Renal pelvis (tissue), 4 donors: ENCODE measurements around the gene TSPAN9. TPM values are rescaled to one million over a fixed set of nuclear protein-coding genes. Genes with fewer than 3 reads are reported as not detected.

Source experiments
- DNase-seq: peaks from one replicate; pipeline ENCODE4 v3.0.0-alpha.2; 2013
- polyA plus RNA-seq, 3 donors: library from polyadenylated mRNA; unstranded; fragments of 120-200 nt; gene quantifications; one replicate each; pipeline ENCODE4 v1.2.1, GENCODE V29; 2013; ENCODE audit not compliant: insufficient read length in 3 of 3

The TSPAN9 gene
- polyA plus RNA-seq, 3 donors: 69.0 to 86.6 (median 83.3) TPM

GRCh38 chr12:3243376-3244084 is 166.4 kb downstream of the TSPAN9 start:
- DNase-seq: no peak

- DNase-seq: no peak
Observed at GRCh38 chr12:3244219-3244750, 167.1 kb downstream of the TSPAN9 start.

- DNase-seq: no peak
Observed at GRCh38 chr12:3246253-3246652, 169.1 kb downstream of the TSPAN9 start.

- no peak for DNase-seq
Observed at GRCh38 chr12:3247077-3247476, 169.9 kb downstream of the TSPAN9 start.

- DNase-seq: no peak
Observed at GRCh38 chr12:3247629-3248161, 170.5 kb downstream of the TSPAN9 start.

GRCh38 chr12:3249081-3249800 is 172.1 kb downstream of the TSPAN9 start:
- no peak for DNase-seq

GRCh38 chr12:3250034-3250433 is 172.9 kb downstream of the TSPAN9 start:
- DNase-seq: no peak

GRCh38 chr12:3250576-3250975 is 173.4 kb downstream of the TSPAN9 start:
- no peak for DNase-seq

- no peak for DNase-seq
Observed at GRCh38 chr12:3251067-3251466, 173.9 kb downstream of the TSPAN9 start.

- DNase-seq: no peak
Observed at GRCh38 chr12:3251691-3252090, 174.5 kb downstream of the TSPAN9 start.

GRCh38 chr12:3252450-3252891 is 175.3 kb downstream of the TSPAN9 start:
- peak; percentile 83 for DNase-seq

GRCh38 chr12:3253682-3254275 is 176.6 kb downstream of the TSPAN9 start:
- no peak for DNase-seq

- no peak for DNase-seq
Observed at GRCh38 chr12:3255057-3255456, 177.9 kb downstream of the TSPAN9 start.

- DNase-seq: no peak
Observed at GRCh38 chr12:3256103-3256631, 179.0 kb downstream of the TSPAN9 start.

GRCh38 chr12:3257411-3257810 is 180.2 kb downstream of the TSPAN9 start:
- DNase-seq: no peak

- no peak for DNase-seq
Observed at GRCh38 chr12:3259973-3260372, 182.8 kb downstream of the TSPAN9 start.

- DNase-seq: no peak
Observed at GRCh38 chr12:3261782-3262359, 184.7 kb downstream of the TSPAN9 start.

GRCh38 chr12:3262470-3262869 is 185.3 kb downstream of the TSPAN9 start:
- peak; percentile 76 for DNase-seq

GRCh38 chr12:3263282-3263681 is 186.1 kb downstream of the TSPAN9 start:
- no peak for DNase-seq

GRCh38 chr12:3263939-3264922 is 187.1 kb downstream of the TSPAN9 start:
- peak; percentile 70 for DNase-seq

- no peak for DNase-seq
Observed at GRCh38 chr12:3265406-3265805, 188.2 kb downstream of the TSPAN9 start.
